ENCODE measurements around the gene DNAH6. TPM values are rescaled to one million over a fixed set of nuclear protein-coding genes. Genes with fewer than 3 reads are reported as not detected.

Gene DNAH6
- total and polyA plus RNA-seq, 2 experiments from 2014 or later = 0.11 TPM; not detected in 1

DNA sequence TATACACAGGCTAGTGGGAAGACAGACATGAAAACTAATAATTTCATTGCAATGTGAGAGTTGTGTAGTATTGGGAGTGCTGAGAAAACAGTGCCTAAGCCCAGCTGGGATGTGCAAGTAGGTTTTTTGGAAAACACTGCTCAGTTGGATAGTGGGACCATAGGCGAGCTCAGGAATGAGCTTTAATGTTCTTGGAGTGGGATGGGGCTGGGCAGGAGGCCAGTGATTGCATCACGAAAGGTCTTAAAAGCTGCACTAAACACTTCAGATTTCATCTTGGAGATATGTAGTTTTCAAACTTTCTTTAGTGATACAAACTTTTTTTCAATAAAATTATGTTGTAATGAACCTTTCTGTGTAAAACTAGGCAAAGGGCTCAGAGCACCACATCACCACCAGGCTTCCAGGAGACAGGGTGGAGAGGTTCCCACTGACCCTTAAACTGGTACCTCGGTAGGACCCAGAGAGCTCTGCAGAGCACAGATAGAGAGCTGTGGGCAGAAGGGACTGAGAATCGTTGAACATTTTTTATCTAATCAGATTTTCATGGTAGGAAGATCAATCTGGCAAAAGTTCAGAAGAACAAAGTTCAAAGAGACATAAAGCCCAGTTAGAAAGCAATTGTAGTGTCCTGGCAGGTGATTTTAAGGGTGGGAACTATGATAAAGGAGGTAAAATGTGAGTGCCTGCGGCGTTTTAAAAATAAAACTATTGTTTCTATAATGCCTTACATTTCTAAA lies 188.4 kb downstream of the DNAH6 start:
- TF ChIP-seq EZH2 (IDR thresholded peaks at IDR 0.05; ENCODE audit: insufficient read depth, poor library complexity, severe bottlenecking) (no peak), EZH2phosphoT487 (IDR thresholded peaks at IDR 0.05; ENCODE audit: insufficient read depth, low read depth) (no peak)
- H3K79me2 ChIP-seq (ENCODE audit: insufficient read depth) = no peaks in the 10 kb centered on the region
- no peaks in the 10 kb centered on the region; the same call in 1 of the 2 replicates for H3K9me2 ChIP-seq (ENCODE audit: insufficient read depth)
- 87 to 89% methylated on average over 6 of the region's 6 CpGs for WGBS, 2 experiments (ENCODE audit: low coverage in 1 of 2, low lambda C conversion rate in 2 of 2, missing lambda C conversion rate in 2 of 2)
- no peak overlapping the region for H3K4me3 ChIP-seq
- no peaks in the 10 kb centered on the region for H3K36me3 ChIP-seq (ENCODE audit: low read depth)
- 0 out of 2 replicates have a peak, but pooled peaks cover 4% of the 10 kb centered on the region for H3F3A ChIP-seq (ENCODE audit: insufficient read depth)
- in situ Hi-C loops (cut with MboI) = no loop called here
- no peak overlapping the region for H3K27ac ChIP-seq
- no peaks in the 10 kb centered on the region for H3K27me3 ChIP-seq (replicated peaks; ENCODE audit: insufficient read depth)
- H4K20me1 ChIP-seq (ENCODE audit: insufficient read depth) = no peaks in the 10 kb centered on the region
- H2AFZ ChIP-seq = no peak overlapping the region
- H3K9ac ChIP-seq = no peak overlapping the region
- H3K4me2 ChIP-seq (ENCODE audit: unreplicated experiment) = no peak overlapping the region
- DNase-seq = no peak
- H3K4me1 ChIP-seq (ENCODE audit: insufficient read depth) = peaks cover 10% of the 10 kb centered on the region
- no peaks in the 10 kb centered on the region for H3K9me3 ChIP-seq (ENCODE audit: low read depth)

DNA sequence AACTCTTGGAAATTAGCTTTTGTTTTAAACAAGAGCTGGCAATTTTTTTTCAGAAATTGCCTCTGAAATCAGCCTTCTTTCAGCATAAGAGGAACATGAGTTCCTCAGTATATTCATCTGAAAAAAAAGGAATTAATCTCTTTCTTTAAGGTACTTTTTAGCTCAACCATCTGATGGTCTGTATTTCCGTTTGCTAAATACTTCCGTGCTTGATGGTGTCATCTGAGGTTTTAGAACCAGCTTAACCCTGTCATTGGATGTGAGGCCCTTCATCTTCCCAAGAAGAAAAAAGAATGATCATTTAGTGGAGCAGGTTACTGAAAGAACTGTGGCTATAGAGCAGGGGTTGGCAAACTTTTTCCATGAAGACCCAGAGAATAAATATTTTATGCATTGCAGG lies 189.6 kb downstream of the DNAH6 start:
- no peaks in the 10 kb centered on the region for H3K9me2 ChIP-seq (ENCODE audit: insufficient read depth)
- peaks cover 10% of the 10 kb centered on the region for H3K4me1 ChIP-seq (ENCODE audit: insufficient read depth)
- H3K9ac ChIP-seq = no peak overlapping the region
- H2AFZ ChIP-seq = no peak overlapping the region
- H3K27me3 ChIP-seq (replicated peaks; ENCODE audit: insufficient read depth) = no peaks in the 10 kb centered on the region
- H3K36me3 ChIP-seq (ENCODE audit: low read depth) = no peaks in the 10 kb centered on the region
- H4K20me1 ChIP-seq (ENCODE audit: insufficient read depth) = no peaks in the 10 kb centered on the region
- WGBS, 2 experiments (ENCODE audit: low coverage in 1 of 2, low lambda C conversion rate in 2 of 2, missing lambda C conversion rate in 2 of 2) = 50 to 53% methylated on average over 2 of the region's 2 CpGs
- H3K4me2 ChIP-seq (ENCODE audit: unreplicated experiment) = no peak overlapping the region
- no peak overlapping the region for H3K4me3 ChIP-seq
- no peak overlapping the region for H3K27ac ChIP-seq
- H3K9me3 ChIP-seq (ENCODE audit: low read depth) = no peaks in the 10 kb centered on the region
- no peaks in the 10 kb centered on the region for H3K79me2 ChIP-seq (ENCODE audit: insufficient read depth)
- in situ Hi-C loops (cut with MboI) = no loop called here
- no peak for DNase-seq
- 0 out of 2 replicates have a peak, but pooled peaks cover 4% of the 10 kb centered on the region for H3F3A ChIP-seq (ENCODE audit: insufficient read depth)
- TF ChIP-seq EZH2 (IDR thresholded peaks at IDR 0.05; ENCODE audit: insufficient read depth, poor library complexity, severe bottlenecking) (no peak), EZH2phosphoT487 (IDR thresholded peaks at IDR 0.05; ENCODE audit: insufficient read depth, low read depth) (no peak)

DNA sequence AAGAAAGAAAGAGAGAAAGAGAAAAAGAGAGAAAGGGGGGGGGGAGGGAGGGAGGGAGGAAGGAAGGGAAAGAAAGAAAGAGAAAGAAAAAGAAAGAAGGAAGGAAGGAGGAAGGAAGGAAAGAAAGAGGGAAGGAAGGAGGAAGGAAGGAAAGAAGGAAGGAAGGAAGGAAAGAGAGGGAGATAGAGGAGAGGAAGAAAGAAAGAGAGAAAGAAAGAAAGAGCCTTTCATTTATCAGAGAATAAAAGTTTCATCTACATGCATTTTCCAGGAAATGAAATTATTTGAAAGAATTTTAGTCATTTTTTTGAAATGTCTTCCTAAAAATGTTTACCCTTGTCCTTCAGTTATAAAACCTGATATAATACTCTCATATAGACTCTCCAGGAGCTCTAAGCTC lies 192.1 kb downstream of the DNAH6 start:
- H3K9ac ChIP-seq = no peak overlapping the region
- H3K27me3 ChIP-seq (replicated peaks; ENCODE audit: insufficient read depth) = no peaks in the 10 kb centered on the region
- DNase-seq = no peak
- no peaks in the 10 kb centered on the region for H3K36me3 ChIP-seq (ENCODE audit: low read depth)
- no peaks in the 10 kb centered on the region for H3K9me2 ChIP-seq (ENCODE audit: insufficient read depth)
- no peaks in the 10 kb centered on the region for H3K9me3 ChIP-seq (ENCODE audit: low read depth)
- H3F3A ChIP-seq (ENCODE audit: insufficient read depth) = no peaks in the 10 kb centered on the region
- TF ChIP-seq EZH2 (IDR thresholded peaks at IDR 0.05; ENCODE audit: insufficient read depth, poor library complexity, severe bottlenecking) (no peak), EZH2phosphoT487 (IDR thresholded peaks at IDR 0.05; ENCODE audit: insufficient read depth, low read depth) (no peak)
- no peak overlapping the region for H3K4me3 ChIP-seq
- H3K4me2 ChIP-seq (ENCODE audit: unreplicated experiment) = no peak overlapping the region
- H3K4me1 ChIP-seq (ENCODE audit: insufficient read depth) = peaks cover 6% of the 10 kb centered on the region
- H3K79me2 ChIP-seq (ENCODE audit: insufficient read depth) = no peaks in the 10 kb centered on the region
- H4K20me1 ChIP-seq (ENCODE audit: insufficient read depth) = no peaks in the 10 kb centered on the region
- no peak overlapping the region for H3K27ac ChIP-seq
- H2AFZ ChIP-seq = no peak overlapping the region
- in situ Hi-C loops (cut with MboI) = no loop called here

DNA sequence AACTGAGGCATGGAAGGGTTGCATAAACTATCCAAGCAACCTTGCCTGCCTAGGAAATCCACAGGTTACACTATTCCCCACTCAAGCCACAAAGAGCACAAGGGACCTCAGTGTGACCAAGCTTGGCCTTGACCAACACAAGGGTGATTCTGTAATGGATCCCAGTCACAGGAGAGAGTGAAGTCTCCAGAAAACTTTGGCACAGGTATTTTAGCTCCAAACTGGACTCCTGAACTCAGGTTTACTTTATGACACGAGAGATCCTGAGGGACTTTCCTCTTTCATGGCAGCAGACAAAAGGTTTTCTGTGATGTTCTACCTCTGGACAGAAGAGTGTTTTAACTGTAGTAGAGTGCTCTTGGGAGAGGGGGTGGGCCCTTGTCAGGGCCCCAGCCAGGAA lies 195.4 kb downstream of the DNAH6 start:
- no peaks in the 10 kb centered on the region for H3F3A ChIP-seq (ENCODE audit: insufficient read depth)
- no peak overlapping the region for H3K27ac ChIP-seq
- no peaks in the 10 kb centered on the region for H3K27me3 ChIP-seq (replicated peaks; ENCODE audit: insufficient read depth)
- no peak overlapping the region for H3K9ac ChIP-seq
- H2AFZ ChIP-seq = no peak overlapping the region
- no peaks in the 10 kb centered on the region for H3K9me2 ChIP-seq (ENCODE audit: insufficient read depth)
- H3K4me2 ChIP-seq (ENCODE audit: unreplicated experiment) = no peak overlapping the region
- WGBS, 2 experiments (ENCODE audit: low coverage in 1 of 2, low lambda C conversion rate in 2 of 2, missing lambda C conversion rate in 2 of 2) = 78 to 84% methylated on average over 1 of the region's 1 CpG
- in situ Hi-C loops (cut with MboI) = no loop called here
- H3K9me3 ChIP-seq (ENCODE audit: low read depth) = no peaks in the 10 kb centered on the region
- no peak for DNase-seq
- no peaks in the 10 kb centered on the region for H3K36me3 ChIP-seq (ENCODE audit: low read depth)
- H3K4me1 ChIP-seq (ENCODE audit: insufficient read depth) = peaks cover 11% of the 10 kb centered on the region
- H3K4me3 ChIP-seq = no peak overlapping the region
- H4K20me1 ChIP-seq (ENCODE audit: insufficient read depth) = no peaks in the 10 kb centered on the region
- TF ChIP-seq EZH2phosphoT487 (IDR thresholded peaks at IDR 0.05; ENCODE audit: insufficient read depth, low read depth) (no peak), EZH2 (IDR thresholded peaks at IDR 0.05; ENCODE audit: insufficient read depth, poor library complexity, severe bottlenecking) (no peak)
- H3K79me2 ChIP-seq (ENCODE audit: insufficient read depth) = no peaks in the 10 kb centered on the region

All from GM23248 (cell line).